Measurements from ENCODE around the gene JAZF1.
"Not testable (repeated sequence)": the region's sequence is repeated elsewhere in the genome, so short reads cannot be mapped to it uniquely, and the experiment has no call there.

JAZF1 gene

GRCh38 chr7:27941522-27941921 lies 239.1 kb downstream of the JAZF1 start:
- DNase-seq (ENCODE audit: low read depth in 2 of 2), result no peak

DNA sequence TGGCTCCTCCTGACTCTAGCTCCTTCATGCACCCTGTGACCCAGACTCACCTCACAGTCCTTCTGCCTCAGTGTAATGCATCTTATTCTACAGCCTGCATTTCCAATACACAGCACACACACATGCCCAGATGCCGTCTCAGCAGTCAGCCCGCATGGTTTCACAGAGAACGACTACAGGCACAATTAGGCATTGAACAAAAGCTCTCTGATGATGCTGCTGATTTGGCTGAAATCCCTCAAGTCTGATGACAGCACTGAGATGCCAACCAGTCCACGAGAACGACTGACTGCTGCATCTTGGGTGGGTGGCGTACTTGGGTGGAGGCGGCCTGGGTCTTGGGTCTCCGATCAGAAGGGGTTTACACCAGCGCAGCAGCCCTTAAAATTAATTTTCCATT lies 240.3 kb downstream of the JAZF1 start:
- DNase-seq (ENCODE audit: low read depth in 2 of 2), result no peak

DNA sequence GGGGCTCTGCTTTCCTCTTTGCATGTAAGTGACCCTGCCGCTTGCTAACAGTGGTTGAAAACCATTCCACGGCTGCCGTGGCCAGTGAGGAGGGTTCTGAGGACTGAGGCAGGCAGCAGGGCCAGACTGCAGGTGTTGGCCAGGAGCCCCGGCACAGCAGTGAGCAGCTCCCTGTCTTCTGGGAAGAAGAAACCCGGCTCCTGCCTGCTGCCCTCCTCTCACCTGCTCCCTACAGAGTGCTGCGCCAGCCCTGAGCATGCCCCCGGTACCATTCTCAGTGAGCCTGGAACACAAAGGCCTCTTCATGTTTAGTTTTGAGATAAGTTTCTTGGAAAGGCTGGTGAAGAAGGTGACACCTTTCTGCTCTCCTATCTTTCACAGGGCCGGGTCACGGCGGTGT lies 240.7 kb downstream of the JAZF1 start:
- DNase-seq (ENCODE audit: low read depth in 2 of 2), result no peak

DNA sequence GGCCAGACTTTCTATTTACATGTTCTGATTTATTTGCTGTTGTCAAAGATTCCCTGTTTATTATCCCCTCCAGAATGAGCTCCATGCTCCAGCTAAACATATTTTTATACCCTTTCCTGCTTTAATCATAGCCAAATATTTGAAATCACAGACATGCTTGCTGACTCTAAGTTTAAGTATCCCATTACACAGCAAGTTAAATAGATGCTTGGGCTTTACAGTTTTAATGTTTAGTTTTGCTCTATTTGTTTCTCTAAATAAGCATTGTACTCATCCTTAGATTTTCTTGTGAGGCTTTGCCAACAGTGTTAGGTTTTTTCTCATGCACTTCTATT lies 243.9 kb downstream of the JAZF1 start:
- DNase-seq (ENCODE audit: low read depth in 2 of 2), result no peak

GRCh38 chr7:27936047-27936767 lies 244.4 kb downstream of the JAZF1 start:
- DNase-seq (ENCODE audit: low read depth in 2 of 2), result no peak

- no peak for DNase-seq (ENCODE audit: low read depth in 2 of 2)
These were observed 246.7 kb downstream of the JAZF1 start for GRCh38 chr7:27933671-27934565.

GRCh38 chr7:27930910-27931476 lies 249.6 kb downstream of the JAZF1 start:
- DNase-seq (ENCODE audit: low read depth in 2 of 2), result no peak

DNA sequence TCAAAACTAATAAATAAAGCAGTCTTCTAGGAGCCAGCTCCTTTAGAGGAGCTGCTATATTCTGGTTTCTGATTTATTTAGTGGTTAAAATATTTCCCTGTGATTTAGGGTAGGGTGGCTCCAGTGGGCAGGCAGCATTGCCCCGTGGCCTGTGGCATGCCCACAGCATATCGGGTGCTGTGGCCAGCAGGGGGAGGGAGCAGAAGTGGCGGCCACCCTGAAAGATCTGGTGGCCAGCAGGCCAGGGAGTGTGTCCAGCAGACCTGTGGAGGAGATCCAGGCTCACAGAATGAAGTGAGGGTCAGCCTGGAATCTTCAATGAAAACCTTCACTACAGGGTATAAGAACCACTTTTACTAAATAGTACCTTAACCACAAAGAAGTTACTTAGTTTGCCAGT lies 251.5 kb downstream of the JAZF1 start:
- no peak for DNase-seq (ENCODE audit: low read depth in 2 of 2)

DNA sequence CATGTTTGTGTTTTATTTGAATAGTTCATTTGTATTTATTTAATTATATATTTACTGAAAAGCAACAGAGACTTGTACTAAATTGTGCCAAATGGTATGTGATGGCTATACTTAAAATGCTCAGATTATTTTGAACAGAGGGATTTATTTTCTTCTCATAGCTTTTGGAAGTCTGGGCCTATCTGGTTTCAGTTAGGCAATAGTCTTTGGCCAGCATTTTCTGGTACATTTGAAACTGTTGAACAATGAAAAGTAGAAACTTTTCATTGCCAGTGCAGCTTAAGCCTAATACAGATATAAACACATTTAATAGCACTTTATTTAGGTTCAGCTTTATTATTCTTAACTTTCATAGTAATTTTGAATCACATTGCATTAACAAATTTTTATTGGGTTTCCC lies 252.6 kb downstream of the JAZF1 start:
- DNase-seq (ENCODE audit: low read depth in 2 of 2), result no peak

DNA sequence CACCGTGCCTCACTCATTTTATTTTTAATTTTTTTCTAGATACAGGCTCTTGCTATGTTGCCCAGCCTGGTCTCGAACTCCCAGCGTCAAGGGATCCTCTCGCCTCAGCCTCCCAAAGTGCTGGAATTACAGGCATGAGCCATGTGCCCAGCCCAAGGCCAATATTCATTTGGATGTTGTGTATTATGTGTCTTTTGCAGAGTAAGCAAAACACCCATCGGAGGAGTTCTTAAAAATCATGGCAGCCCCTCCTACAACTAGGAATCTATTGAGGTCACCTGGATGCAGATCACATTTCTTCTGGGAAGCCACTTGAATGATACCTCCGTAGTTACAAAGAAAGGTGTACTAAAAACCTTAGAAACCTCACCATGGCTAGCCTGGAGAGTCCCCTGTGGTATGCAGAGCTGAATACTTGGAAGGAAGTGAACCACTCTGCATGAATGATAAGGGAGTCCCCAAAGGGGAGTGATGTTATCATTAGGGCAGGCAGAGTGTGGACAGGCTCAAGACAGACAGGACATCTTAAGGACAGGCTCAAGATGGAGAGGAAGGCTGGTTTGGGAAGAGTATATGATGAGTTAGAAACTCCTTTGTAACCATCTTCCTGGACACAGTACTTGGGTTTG lies 254.9 kb downstream of the JAZF1 start:
- no peak for DNase-seq (ENCODE audit: low read depth in 2 of 2)

DNA sequence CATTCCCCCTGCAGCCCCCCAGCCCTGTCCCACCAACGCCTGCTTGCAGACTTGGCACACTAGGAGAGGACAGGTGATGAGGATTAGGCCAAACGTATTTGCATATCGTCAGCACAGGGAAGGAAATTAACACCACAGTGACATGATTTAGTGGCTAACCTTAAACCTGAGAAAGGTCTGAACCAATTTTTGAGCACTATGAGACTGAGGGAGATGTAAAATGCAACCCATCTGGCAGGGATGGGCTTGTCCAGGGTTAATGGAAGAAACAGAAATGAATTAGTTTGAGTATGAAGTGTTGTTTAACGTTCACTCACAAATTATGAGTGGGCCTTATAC lies 257.0 kb downstream of the JAZF1 start:
- no peak for DNase-seq (ENCODE audit: low read depth in 2 of 2)

- no peak for DNase-seq (ENCODE audit: low read depth in 2 of 2)
These were observed 257.5 kb downstream of the JAZF1 start for GRCh38 chr7:27922907-27923641.

- not testable (repeated sequence) for DNase-seq (ENCODE audit: low read depth in 2 of 2)
These were observed 258.2 kb downstream of the JAZF1 start for GRCh38 chr7:27922389-27922788.

- no peak for DNase-seq (ENCODE audit: low read depth in 2 of 2)
These were observed 259.3 kb downstream of the JAZF1 start for GRCh38 chr7:27921081-27921836.

DNA sequence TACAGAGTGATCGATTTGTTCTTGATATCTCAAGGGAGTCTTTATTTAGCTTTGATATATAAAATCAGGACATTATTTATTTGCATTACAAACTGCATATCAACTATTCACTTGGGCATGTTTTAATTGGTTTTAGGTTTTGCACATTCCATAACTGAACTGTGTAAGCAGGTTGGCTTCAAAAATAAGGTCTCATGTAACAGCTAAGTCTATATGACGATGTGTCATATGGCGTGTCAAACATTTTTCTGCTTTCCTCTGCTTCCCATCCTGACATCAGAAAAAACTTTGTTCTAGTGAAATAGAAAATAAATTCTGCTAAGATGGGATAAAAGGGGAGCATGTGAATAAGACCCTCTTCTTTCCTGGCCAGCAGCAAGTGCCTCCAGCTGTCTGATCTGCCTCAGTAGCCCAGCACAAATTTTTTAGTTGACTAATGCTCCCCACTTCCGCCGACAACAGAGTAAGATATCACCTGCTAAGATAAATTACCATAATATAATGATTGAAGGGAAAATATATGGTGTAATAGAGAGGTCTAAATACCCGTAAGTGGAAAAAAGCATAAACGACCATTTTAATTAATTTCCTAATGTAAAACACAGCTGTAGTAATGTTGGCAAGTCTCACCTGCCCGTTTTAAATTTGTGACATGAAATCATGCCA lies 260.2 kb downstream of the JAZF1 start:
- DNase-seq (ENCODE audit: low read depth in 2 of 2), result no peak

GRCh38 chr7:27918503-27918902 lies 262.1 kb downstream of the JAZF1 start:
- DNase-seq (ENCODE audit: low read depth in 2 of 2), result no peak

DNA sequence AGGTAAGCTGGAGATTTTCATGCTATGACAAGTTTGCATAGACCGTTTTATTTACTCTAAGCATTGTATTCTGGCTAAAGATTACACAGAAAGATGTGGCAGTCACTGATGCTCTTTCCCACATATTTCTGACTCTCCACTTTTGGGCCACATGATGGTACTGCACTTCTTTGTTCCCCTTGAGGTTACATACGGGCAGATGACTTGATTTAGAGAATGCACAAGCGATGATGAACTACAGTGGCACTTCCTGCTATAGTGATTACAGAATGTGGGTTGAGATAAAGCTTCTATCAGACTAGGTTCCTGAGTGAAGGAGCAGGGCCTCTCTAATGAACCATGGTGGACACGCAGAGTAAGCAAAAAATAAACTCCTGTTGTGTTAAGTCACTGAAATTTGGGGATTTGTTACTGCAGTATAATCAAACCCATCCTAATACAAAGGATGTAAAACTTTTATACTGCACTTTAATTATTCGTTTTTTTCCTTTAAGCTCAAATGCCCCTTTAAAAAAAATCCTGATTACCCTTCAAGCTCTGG lies 262.8 kb downstream of the JAZF1 start:
- no peak for DNase-seq (ENCODE audit: low read depth in 2 of 2)

- DNase-seq (ENCODE audit: low read depth in 2 of 2), result no peak
These were observed 263.5 kb downstream of the JAZF1 start for GRCh38 chr7:27917119-27917518.

- no peak for DNase-seq (ENCODE audit: low read depth in 2 of 2)
These were observed 264.2 kb downstream of the JAZF1 start for GRCh38 chr7:27916372-27916771.

DNA sequence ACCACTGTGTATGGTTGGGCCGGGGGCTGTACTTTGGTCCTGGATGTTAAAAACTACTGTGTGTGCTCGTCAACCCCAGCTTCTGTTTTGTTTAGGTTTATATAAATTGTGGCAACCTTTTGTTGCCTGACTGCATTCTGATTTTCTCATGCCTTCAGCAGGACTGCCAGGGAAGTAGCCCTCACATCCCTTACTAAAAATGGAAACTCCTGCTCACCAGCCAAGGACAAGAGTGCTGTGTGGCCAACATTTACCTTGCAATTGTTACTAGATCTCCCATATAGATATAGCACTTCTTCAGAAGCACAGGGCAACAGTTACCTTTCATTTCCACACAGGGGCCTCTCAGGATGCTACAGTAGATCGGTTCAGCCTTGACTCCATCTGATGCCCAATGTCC lies 266.2 kb downstream of the JAZF1 start:
- no peak for DNase-seq (ENCODE audit: low read depth in 2 of 2)
